Measurements from ENCODE around the gene SLC5A1. TPM values are rescaled to one million over a fixed set of nuclear protein-coding genes. Genes with fewer than 3 reads are reported as not detected.

SLC5A1 gene
- total and polyA plus RNA-seq, 2 of the 13 experiments (the other 11 are each of a cell fraction or from before 2014, with no cell fraction given) = not detected

GRCh38 chr22:32052936-32053791 lies 10.1 kb downstream of the SLC5A1 start:
- intact Hi-C loops (cut with micrococcal nuclease; ENCODE audit: unreplicated experiment) = no loop called here
- WGBS (ENCODE audit: low lambda C conversion rate) = 11% methylated on average over 5 of the region's 5 CpGs
- ChIA-PET CTCF (ENCODE audit: low intra/inter-chr PET ratio, low total read pairs) (no interaction called here), POLR2A (no interaction called here)
- Histone ChIP-seq H3K9me3 (ENCODE audit: low read length) (no peaks in the 10 kb centered on the region), H3K9ac (ENCODE audit: insufficient read depth, low read depth, low read length) (no peak overlapping the region), H3K27ac (ENCODE audit: extremely low read length, insufficient read depth, low read length) (no peak overlapping the region), H2AFZ (ENCODE audit: low read length) (no peak overlapping the region), H3K4me3 (replicated peaks in 1 of 3; ENCODE audit: insufficient read depth in 1 of 3, low read depth in 2 of 3, low read length in 3 of 3) (no peak overlapping the region), H3K4me2 (ENCODE audit: low read depth, low read length) (no peak overlapping the region), H3K27me3 (ENCODE audit: control insufficient read depth in 1 of 2, insufficient read depth in 2 of 2, low read length in 2 of 2) (no peaks in the 10 kb centered on the region; a peak in 1 of 5 replicates), H4K20me1 (ENCODE audit: insufficient read depth, low read length) (no peaks in the 10 kb centered on the region), H3K79me2 (ENCODE audit: insufficient read depth, low read length) (no peaks in the 10 kb centered on the region), H3K4me1 (ENCODE audit: insufficient read depth, low read length) (no peaks in the 10 kb centered on the region), H3K36me3 (replicated peaks in 1 of 2; ENCODE audit: control insufficient read depth in 1 of 2, insufficient read depth in 2 of 2, low read length in 2 of 2) (no peaks in the 10 kb centered on the region)
- in situ Hi-C loops (cut with HindIII; ENCODE audit: extremely low pct_ligation_motif_present, low pct_unique_long_range_greater_than_20kb) = no loop called here
- BruUV-seq (replicated peaks) = no TSS peak
- FAIRE-seq = no peak
- no peak for ATAC-seq
- DNase-seq (ENCODE audit: low spot score) = no peak
- TF ChIP-seq ATF3 (CRISPR knock-in tag; IDR thresholded peaks at IDR 0.05) (no peak), CEBPZ (IDR thresholded peaks at IDR 0.05; ENCODE audit: low read length) (no peak), HNRNPH1 (optimal IDR thresholded peaks at IDR 0.05; ENCODE audit: low read depth, low read length) (no peak), SRY (CRISPR knock-in tag; IDR thresholded peaks at IDR 0.05) (no peak), FUBP1 (CRISPR knock-in tag; IDR thresholded peaks at IDR 0.05; ENCODE audit: borderline replicate concordance) (no peak), MXD4 (CRISPR knock-in tag; IDR thresholded peaks at IDR 0.05) (no peak), EED (CRISPR knock-in tag; IDR thresholded peaks at IDR 0.05) (no peak), SOX5 (CRISPR knock-in tag; IDR thresholded peaks at IDR 0.05; ENCODE audit: borderline replicate concordance) (no peak), NR2F1 (CRISPR knock-in tag; IDR thresholded peaks at IDR 0.05) (no peak), RNF219 (CRISPR knock-in tag; IDR thresholded peaks at IDR 0.05) (no peak), ZNF274 (CRISPR knock-in tag; IDR thresholded peaks at IDR 0.05) (no peak), SALL1 (CRISPR knock-in tag; IDR thresholded peaks at IDR 0.05) (no peak)

All from HepG2 (cell line).